GM19043 (cell line): Measurements from ENCODE around the gene ABCA10.
"Not testable (repeated sequence)": the region's sequence is repeated elsewhere in the genome, so short reads cannot be mapped to it uniquely, and the experiment has no call there.

Source experiments
- ATAC-seq: cut with Tn5 transposase; IDR thresholded peaks from one replicate; pipeline ENCODE4 v1.9.1; 2021; ENCODE audit warnings: low read depth; ENCODE audit not compliant: unreplicated experiment

ABCA10 gene

GRCh38 chr17:69231521-69231920, 2.9 kb upstream of the ABCA10 start:
- no peak for ATAC-seq

- ATAC-seq, result no peak
These were observed 2.3 kb upstream of the ABCA10 start for GRCh38 chr17:69230939-69231338.

- ATAC-seq, result no peak
These were observed 606 bp downstream of the ABCA10 start for GRCh38 chr17:69228018-69228417.

- ATAC-seq, result no peak
These were observed 1.1 kb downstream of the ABCA10 start for GRCh38 chr17:69227541-69227940.

GRCh38 chr17:69223809-69224208, 4.8 kb downstream of the ABCA10 start:
- peak; percentile 99 for ATAC-seq

- ATAC-seq, result no peak
These were observed 5.8 kb downstream of the ABCA10 start for GRCh38 chr17:69222707-69223258.

DNA sequence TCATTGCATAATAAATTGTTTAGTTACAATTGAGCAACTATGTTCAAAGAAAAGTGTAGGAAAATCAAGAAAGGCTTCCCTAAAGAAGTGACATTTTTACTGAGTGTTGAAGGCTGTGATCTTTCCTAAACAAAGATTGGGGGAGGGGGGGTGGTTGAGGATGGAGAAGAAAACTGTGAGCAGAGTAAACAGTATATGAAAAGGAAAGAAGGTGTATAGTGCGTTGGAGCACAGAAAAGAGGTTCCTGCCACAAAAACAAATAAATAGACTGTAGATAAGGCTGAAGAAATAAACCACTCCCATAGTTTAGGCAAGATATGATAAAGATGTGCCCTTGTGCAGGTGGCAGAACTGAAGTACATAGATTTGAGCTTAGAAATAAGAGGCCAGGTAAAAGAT, 8.5 kb downstream of the ABCA10 start:
- no peak for ATAC-seq

DNA sequence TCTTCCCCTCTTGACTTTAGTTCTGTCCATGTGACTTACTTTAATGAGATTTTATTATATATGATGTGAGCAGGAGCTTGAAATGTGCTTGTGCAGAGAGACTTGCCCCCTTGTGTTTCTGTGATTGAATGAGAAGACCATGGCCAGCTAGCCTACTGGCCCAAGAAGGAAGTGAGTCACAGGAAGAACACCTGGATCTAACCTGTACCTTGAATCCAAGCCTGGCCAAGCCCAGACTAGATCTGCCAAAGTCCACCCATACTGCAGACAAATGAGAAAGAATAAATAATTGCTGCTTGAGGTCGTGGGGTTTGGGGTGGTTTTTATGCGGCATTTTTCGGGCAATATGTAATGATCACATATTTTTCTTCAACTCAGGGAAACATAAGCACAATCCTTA, 9.6 kb downstream of the ABCA10 start:
- no peak for ATAC-seq

- no peak for ATAC-seq
These were observed 15.4 kb downstream of the ABCA10 start for GRCh38 chr17:69213059-69213813.

- no peak for ATAC-seq
These were observed 20.0 kb downstream of the ABCA10 start for GRCh38 chr17:69208640-69209039.

DNA sequence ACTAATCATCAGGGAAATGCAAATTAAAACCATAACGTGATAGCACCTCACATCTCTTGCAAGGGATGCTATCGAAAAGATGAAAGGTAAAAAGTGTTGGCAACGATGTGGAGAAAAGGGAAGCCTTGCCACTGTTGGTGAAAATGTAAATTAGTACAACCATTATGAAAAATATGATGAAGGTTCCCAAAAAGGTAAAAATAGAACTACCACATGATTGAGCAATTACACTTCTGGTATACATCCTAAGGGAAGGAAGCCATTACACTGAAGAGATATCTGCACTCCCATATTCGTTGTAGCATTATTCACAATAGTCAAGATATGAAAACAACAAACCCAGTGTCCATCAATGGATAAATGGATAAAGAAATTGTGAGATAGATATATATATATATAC, 21.5 kb downstream of the ABCA10 start:
- ATAC-seq, result no peak

DNA sequence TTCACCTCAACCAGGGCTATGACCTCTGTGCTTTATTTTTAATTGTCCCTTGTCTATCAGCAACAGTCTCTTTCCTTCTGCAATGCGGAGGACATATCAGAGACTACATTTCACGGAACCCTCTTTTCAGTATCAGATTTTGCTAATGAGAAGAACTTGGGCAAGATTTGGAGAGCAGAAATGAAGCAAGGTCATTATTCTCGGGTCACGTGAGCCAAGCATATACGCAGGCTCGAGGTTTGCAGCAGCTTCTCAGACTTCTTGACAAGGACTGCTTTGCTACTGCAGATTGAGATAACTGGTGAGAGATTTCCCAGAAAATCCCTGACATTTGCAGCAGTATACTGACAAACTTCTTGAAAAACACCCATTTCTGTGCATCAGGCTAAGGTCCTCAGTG, 30.4 kb downstream of the ABCA10 start:
- ATAC-seq, result no peak

DNA sequence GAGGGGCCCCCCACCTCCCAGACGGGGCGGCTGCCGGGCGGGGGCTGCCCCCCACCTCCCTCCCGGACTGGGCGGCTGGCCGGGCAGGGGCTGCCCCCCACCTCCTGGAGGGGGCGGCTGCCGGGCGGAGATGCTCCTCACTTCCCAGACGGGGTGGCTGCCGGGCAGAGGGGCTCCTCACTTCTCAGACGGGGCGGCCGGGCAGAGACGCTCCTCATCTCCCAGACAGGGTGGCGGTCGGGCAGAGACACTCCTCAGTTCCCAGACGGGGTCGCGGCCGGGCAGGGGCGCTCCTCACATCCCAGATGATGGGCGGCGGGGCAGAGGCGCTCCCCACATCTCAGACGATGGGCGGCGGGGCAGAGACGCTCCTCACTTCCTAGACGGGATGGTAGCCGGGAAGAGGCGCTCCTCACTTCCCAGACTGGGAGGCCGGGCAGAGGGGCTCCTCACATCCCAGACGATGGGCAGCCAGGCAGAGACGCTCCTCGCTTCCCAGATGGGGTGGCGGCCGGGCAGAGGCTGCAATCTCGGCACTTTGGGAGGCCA, 32.4 kb downstream of the ABCA10 start:
- ATAC-seq, result not testable (repeated sequence)

GRCh38 chr17:69192754-69193153, 35.9 kb downstream of the ABCA10 start:
- ATAC-seq, result no peak

DNA sequence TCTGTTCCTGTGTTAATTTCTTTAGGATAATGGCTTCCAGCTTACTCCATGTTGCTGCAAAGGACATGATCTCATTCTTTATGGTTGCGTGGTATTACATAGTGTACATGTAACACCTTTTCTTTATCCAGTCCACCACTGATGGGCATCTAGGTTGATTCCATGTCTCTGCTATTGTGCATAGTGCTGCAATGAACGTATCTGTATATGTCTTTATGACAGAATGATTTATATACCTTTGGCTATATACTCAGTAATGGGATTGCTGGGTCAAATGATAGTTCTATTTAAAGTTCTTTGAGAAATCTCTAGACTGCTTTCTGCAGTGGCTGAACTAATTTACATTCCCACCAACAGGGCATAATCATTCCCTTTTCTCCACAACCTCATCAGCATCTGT, 39.8 kb downstream of the ABCA10 start:
- no peak for ATAC-seq

GRCh38 chr17:69188064-69188463, 40.6 kb downstream of the ABCA10 start:
- no peak for ATAC-seq

DNA sequence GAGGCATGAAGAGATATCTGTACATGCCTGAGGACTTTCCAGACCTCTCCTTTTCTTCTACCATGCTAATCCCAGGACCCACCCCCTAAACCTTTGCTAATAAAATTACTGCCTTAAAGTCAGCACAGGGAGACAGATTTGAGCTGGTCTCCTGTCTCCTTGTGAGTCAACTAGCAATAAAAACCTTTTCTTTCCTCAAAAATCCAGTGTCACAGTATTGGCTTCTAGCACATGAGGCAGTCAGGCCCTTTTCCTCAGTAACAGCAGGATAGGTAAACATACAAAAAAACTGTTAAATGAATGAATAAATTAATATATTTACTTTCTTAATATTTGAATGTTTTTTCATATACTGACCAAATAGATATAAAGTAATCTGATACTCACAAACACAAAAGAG, 41.3 kb downstream of the ABCA10 start:
- ATAC-seq, result no peak

- ATAC-seq, result no peak
These were observed 49.2 kb downstream of the ABCA10 start for GRCh38 chr17:69179227-69179952.

DNA sequence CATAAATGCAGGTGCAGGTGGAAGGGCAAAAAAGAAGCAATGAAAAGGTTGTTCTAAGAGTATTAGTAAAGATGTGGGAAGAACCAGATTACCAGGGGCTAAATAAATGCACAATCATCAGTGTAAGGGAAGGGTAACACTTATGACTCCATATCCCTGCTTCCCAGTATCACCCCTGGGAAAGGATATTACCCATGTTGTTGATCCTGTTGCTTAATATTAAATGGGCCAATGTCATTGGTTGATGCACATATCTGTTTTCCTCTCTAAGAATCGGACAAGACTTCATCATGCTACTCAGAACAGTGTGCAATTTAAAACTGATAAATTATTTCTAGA, 52.2 kb downstream of the ABCA10 start:
- no peak for ATAC-seq

DNA sequence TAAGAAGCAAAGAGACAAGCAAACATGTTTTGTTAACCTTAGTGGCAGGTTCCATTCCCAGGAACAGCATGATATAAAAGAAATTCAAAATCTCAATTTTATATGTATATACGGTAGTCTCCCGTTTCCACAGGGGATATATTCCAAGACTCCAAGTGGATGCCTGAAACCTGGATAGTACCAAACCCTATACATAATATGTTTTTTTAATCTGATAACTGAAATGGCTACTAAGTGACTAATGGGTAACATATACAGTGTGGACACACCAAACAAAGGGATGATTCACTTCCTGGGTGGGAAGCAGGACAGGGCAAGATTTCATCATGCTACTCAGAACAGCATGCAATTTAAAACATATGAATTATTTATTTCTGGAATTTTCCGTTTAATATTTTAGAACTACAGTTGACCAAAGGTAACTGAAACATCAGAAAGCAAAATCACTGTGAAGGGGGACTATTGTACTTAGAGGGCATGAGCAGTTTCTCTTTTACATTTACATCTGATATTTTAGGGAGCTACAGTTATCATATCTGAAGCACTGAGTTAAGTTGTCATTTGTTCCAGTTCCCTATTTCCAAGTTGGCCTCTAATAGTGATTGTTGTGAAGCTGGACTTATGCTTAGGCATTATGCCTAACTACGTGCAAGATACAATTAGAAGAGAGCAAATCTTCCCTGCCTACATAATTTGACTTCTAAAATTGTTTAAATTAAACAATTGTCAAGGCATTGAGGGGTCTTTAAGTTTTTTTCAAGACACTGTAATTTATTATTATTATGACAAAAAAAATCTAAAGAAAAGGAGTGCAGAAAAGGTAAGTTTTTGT, 52.8 kb downstream of the ABCA10 start:
- no peak for ATAC-seq

- no peak for ATAC-seq
These were observed 53.4 kb downstream of the ABCA10 start for GRCh38 chr17:69175262-69175624.
